NCI-H526 treated with DMSO at 0.1 percent for 48 hours (cell line): ENCODE measurements around the gene LAMA2.

Source experiments
- DNase-seq: peaks from one replicate; lab custom pipeline; 2025; lab: John Stamatoyannopoulos, UW

The LAMA2 gene

GRCh38 chr6:129447198-129447565, 564.2 kb downstream of the LAMA2 start:
- DNase-seq, result no peak

- no peak for DNase-seq
Measured at GRCh38 chr6:129448965-129449364, 566.0 kb downstream of the LAMA2 start.

- no peak for DNase-seq
Measured at GRCh38 chr6:129451187-129451586, 568.2 kb downstream of the LAMA2 start.

- DNase-seq, result no peak
Measured at GRCh38 chr6:129453073-129453472, 570.1 kb downstream of the LAMA2 start.

- DNase-seq, result no peak
Measured at GRCh38 chr6:129454488-129454887, 571.5 kb downstream of the LAMA2 start.

GRCh38 chr6:129455126-129455769, 572.3 kb downstream of the LAMA2 start:
- no peak for DNase-seq

GRCh38 chr6:129460221-129460620, 577.3 kb downstream of the LAMA2 start:
- no peak for DNase-seq

- DNase-seq, result no peak
Measured at GRCh38 chr6:129469070-129469662, 586.2 kb downstream of the LAMA2 start.

- no peak for DNase-seq
Measured at GRCh38 chr6:129472239-129472638, 589.3 kb downstream of the LAMA2 start.

GRCh38 chr6:129473546-129473945, 590.6 kb downstream of the LAMA2 start:
- DNase-seq, result no peak

- no peak for DNase-seq
Measured at GRCh38 chr6:129475477-129476247, 592.7 kb downstream of the LAMA2 start.

- DNase-seq, result no peak
Measured at GRCh38 chr6:129476248-129476564, 593.3 kb downstream of the LAMA2 start.

GRCh38 chr6:129476810-129477209, 593.9 kb downstream of the LAMA2 start:
- no peak for DNase-seq

GRCh38 chr6:129478379-129478778, 595.4 kb downstream of the LAMA2 start:
- no peak for DNase-seq

- no peak for DNase-seq
Measured at GRCh38 chr6:129481706-129482105, 598.8 kb downstream of the LAMA2 start.

GRCh38 chr6:129485746-129486145, 602.8 kb downstream of the LAMA2 start:
- DNase-seq, result no peak

- DNase-seq, result no peak
Measured at GRCh38 chr6:129486327-129486726, 603.4 kb downstream of the LAMA2 start.

GRCh38 chr6:129488313-129488712, 605.4 kb downstream of the LAMA2 start:
- DNase-seq, result no peak

GRCh38 chr6:129489215-129489765, 606.4 kb downstream of the LAMA2 start:
- DNase-seq, result no peak

- no peak for DNase-seq
Measured at GRCh38 chr6:129490521-129491255, 607.8 kb downstream of the LAMA2 start.

GRCh38 chr6:129491436-129491835, 608.5 kb downstream of the LAMA2 start:
- no peak for DNase-seq

- DNase-seq, result no peak
Measured at GRCh38 chr6:129492260-129492659, 609.3 kb downstream of the LAMA2 start.
